ENCODE results near the gene MAPK1.
A peak's percentile ranks its signal among the peaks of the same experiment; 100 is the strongest.
"Not testable (repeated sequence)": the region's sequence is repeated elsewhere in the genome, so short reads cannot be mapped to it uniquely, and the experiment has no call there.

Gene MAPK1

DNA sequence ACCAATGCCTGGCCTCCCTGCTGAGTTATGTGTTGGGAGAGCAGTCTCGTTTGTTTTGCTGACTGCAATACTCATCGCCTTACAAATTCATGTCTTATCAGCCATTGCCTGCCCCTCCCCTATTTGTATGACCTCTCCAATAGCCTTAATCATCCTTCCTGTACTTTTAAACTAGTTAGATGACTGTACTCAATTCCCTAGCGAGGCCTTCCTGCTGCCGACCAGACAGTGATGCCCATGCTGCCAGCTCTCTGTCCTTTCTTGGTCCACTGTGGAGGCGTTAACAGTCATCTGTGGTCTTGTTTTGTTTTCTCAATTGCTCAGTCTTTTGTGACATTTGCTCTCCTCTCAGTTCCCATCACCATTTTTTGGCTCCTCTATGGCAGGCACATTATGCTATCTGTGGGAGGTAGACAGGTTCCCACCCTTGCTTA lies 111.6 kb downstream of the MAPK1 start:
- DNase-seq (ENCODE audit: low read depth in 2 of 2), result no peak

DNA sequence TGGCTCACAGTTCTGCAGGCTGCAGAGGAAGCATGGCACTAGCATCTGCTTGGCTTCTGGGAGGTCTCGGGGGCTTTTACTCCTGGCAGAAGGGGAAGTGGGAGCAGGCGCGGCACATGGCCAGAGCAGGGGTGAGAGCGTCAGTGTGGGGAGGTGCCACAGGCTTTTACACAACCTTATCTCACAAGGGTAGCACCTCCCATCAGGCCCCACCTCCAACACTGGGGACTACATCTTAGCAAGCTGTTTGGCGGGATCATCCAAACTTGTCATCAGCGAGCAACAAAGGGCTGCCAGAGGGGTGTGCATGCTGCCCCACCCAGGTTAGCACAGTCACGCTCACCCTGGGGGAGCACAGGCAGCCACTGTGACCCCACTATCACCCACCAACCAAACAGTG lies 112.9 kb downstream of the MAPK1 start:
- no peak for DNase-seq (ENCODE audit: low read depth in 2 of 2)

GRCh38 chr22:21753374-21754111 lies 113.9 kb downstream of the MAPK1 start:
- no peak for DNase-seq (ENCODE audit: low read depth in 2 of 2)

DNA sequence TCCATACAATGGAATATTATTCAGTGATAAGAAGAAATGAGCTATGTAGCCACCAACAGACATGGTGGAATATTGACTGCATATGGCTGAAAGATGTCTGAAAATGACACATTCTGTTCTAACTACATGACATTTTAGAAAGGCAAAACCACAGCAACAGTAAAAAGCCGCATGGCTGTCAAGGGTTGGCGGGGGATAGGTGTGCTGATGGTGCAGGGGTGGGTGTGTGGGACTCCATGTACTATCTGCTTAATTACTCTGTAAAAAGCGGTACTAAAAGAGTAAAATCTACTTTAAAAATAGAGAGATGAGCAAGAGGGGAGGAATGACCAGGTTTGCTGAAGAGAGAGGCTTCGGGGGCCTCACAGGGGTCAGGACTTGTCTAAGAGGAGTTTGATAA lies 115.2 kb downstream of the MAPK1 start:
- no peak for DNase-seq (ENCODE audit: low read depth in 2 of 2)

DNA sequence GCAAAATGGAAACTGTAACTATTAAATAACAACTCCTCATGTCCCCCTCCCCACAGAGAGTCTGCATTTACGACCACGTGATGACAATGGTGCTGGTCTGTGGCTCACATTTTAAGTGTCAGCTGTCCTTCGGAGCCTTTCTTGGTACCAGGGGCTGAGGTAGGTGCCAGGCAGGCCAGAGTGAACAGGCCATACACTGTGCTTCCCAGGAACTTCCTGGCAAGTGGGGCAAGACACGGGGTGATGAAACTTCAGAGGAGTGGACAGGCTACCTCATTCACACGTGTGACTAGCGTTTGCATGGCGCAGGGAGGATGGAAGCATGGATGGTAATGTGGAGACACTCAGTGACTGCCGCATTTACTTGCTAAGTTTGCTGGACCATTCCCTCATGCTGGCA lies 121.5 kb downstream of the MAPK1 start:
- no peak for DNase-seq (ENCODE audit: low read depth in 2 of 2)

- DNase-seq (ENCODE audit: low read depth in 2 of 2), result not testable (repeated sequence)
Observed at GRCh38 chr22:21744917-21745316, 122.5 kb downstream of the MAPK1 start.

DNA sequence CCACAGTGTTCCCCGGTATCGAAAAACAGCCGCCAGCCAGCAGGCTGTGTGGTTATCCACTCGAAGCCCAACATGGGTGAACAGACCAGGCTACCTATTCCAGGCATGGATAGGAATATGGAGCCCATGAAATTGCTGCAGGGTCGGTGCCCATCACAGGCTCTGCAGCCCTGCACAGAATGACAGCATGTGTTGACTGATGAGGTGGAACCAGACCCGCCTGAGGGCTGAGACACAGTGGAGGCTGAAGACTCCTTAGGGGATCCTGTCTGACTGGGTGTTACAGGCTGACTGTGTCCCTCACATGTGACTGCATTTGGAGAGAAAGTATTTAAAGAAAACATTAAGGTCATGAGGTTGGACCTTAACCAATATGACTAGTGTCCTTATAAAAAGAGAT lies 125.7 kb downstream of the MAPK1 start:
- DNase-seq (ENCODE audit: low read depth in 2 of 2), result no peak

DNA sequence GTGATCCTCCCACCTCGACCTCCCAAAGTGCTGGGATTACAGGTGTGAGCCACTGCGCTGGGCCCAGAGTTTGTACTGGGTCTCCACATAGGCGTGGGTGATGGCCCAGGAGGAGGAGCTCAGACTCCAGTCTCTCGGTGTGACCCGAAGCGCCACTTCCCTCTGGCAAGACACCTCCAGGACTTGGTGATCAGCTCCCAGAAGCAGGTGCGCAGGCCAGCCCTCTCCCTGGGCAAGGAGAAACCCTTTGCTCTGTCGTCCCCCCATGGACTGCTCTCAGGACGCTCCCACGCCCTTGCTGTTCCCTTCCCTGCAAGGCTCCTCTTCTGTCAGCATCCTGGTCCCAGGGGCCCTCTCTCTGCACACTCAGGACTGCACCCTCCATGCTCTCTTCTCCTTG lies 126.4 kb downstream of the MAPK1 start:
- no peak for DNase-seq (ENCODE audit: low read depth in 2 of 2)

DNA sequence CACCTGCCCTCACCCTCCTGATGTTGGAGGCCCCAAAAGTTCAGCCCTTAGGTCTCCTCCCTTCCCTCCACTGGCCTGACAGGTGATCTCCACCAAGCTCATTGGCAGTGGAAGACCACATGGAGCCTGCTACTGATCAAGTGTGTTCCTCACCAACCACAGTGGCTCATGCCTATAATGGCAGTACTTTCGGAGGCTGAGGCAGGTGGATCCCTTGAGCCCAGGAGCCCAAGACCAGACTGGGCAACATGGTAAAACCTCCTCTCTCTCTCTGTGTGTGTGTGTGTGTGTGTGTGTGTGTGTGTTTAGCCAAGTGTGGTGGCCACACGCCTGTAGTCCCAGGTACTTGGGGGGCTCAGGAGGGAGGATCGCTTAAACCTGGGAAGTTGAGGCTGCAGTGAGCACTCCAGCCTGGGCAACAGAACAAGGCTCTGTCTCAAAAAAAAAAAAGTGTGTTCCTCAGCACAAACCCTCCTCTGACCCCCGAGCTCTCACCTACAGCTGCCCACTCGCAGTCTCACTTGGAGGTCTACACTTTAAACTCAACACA lies 127.5 kb downstream of the MAPK1 start:
- DNase-seq (ENCODE audit: low read depth in 2 of 2), result no peak

DNA sequence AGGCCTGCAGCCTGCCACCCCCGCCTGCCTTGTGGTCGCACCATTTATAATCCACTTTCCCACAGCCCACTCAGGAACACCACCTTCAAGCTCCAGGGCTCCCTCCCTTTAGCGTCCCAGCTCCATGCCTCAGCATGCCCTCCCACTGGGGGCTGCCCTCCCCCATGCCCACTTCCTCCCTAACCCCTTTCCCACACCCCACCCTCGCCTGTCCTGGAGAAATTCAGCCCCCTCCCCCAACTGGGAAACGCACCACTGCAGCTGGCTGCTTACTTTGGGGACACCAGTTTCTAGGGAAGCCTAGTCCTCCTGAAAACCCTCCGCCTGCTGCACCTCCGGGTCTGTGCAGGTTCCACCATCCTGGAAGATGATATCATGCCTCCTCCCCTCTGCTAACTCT lies 128.5 kb downstream of the MAPK1 start:
- no peak for DNase-seq (ENCODE audit: low read depth in 2 of 2)

GRCh38 chr22:21738081-21738480 lies 129.4 kb downstream of the MAPK1 start:
- no peak for DNase-seq (ENCODE audit: low read depth in 2 of 2)

GRCh38 chr22:21736948-21737347 lies 130.5 kb downstream of the MAPK1 start:
- DNase-seq (ENCODE audit: low read depth in 2 of 2), result no peak

DNA sequence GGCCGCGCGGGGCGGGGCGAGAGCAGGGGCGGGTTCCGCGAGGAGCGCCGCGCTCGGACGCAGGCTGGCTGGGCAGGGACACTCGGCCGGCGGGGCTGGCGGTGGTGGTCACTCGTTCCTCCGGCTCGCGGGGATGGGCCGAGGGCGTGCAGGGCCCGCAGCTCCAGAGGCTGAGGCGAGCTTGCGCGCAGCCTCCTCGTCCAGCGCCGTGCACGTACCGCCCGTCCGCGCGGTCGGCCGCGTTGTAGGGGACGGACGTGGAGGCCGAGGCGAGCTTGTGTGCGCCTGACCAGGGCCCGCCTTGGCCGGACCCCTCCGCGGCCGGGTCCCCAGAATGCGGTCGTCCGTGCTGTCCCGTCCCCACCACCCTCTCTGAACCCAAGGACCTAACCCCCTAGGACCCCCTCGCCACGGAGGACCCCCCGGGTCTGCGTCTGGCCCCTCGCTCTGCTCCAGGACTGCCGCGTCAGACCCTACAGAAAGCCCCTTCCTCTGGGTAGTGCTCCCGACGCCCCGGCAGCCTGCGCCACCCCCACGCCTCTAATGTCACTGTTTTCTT lies 131.3 kb downstream of the MAPK1 start:
- no peak for DNase-seq (ENCODE audit: low read depth in 2 of 2)

DNA sequence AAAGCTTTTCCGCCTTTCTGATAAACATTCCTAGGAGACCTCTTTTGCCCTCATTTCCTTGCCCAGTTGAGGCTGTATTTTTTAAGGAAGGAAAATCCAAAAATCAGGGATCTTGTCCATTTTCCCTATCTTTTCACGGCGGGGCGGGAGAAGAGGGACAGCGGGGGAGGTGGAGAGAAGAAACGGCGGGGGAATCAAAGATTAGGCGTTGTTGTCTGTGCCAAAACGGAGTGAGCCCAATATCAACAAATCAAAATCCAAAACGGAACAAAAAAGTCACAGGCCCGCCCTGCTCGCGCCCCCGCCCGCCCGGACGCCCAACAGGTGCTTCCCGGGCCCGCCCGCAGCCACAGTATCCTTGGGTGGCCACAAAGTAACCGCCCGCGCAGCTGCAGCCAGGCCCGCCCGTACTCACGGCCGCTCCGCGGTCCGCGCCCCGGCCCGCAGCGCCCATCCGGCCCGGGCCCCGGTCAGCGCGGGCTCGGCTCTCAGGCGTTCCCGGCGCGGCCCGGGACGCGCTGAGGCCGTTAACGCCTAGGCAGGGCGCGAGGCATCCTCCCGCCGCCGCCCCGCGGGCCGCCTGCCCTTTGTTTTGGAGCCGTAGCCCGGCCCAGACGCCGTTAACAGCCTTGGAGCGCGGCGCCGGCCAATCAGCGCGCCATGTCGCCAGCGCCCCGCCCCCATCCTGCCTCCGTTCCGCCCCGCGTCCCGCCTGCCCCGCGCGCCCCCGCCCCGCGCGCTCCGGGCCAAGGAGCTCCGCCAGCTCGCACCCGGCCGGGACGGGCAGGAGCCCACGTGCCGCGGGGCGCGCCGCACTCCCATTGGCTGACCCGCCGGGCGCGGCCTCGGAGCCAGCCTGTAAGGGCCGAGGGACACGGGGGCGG lies 132.0 kb downstream of the MAPK1 start, which contains the start of gene YPEL1:
TSS of gene YPEL1 (minus strand) at position 595 of the 884 bp plus-strand sequence. CDS start 25,050 bp downstream, outside the sequence.
- peak; percentile 91 to 92 for DNase-seq (ENCODE audit: low read depth in 2 of 2)

DNA sequence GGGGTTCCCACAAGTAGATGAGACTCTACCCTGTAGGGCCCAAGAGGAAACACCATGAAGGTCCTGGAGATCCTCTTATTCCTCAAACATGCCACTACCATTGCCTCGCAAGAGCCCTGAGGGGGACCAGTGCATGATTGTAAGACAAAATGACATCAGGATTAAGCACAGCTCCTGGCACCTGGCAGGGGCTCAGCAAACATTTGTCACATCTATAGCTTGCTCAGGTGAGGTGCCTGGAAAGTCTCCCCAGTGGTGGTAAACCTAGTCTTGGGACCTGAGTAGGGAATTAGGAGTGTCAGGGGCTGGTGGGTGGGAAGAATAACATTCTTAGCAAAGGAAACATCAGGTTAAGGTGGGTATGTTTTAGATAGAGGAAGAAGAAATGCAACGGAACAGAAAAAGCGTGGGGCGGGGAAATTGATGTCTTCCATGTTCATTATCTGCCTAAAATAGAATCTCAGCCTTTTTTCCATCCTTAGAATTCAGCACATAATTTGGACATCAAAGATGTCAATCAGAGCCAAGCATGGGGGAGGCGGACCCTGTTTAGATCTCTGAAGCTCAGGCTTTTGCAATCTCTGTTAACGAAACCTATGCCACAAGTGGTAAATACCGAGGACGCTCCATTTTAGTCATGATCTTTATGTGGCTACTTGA lies 132.8 kb downstream of the MAPK1 start:
- no peak for DNase-seq (ENCODE audit: low read depth in 2 of 2)

GRCh38 chr22:21731503-21731902 lies 135.9 kb downstream of the MAPK1 start:
- no peak for DNase-seq (ENCODE audit: low read depth in 2 of 2)

GRCh38 chr22:21730535-21731308 lies 136.7 kb downstream of the MAPK1 start:
- no peak for DNase-seq (ENCODE audit: low read depth in 2 of 2)

- not testable (repeated sequence) for DNase-seq (ENCODE audit: low read depth in 2 of 2)
Observed at GRCh38 chr22:21729184-21729583, 138.3 kb downstream of the MAPK1 start.

GRCh38 chr22:21728270-21728669 lies 139.2 kb downstream of the MAPK1 start:
- DNase-seq (ENCODE audit: low read depth in 2 of 2), result no peak

DNA sequence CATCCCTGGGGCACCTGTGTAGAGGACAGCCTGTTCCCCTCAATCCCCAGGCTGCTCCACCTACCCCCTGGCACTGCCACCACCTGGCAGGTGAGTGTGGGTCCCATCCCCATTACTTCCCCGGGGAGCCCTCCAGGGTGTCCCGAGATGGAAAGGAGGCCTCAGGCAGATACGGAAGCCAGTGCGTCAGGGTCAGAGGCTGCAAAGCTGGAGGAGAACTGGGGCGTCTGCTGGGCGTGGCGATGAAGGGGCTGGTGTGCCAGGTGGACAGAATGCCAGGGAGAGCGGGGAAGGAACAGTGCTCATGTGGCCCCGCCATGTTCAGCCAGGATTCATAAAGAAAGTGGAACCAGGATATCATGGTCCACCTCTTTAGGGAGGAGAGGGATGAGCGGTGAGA lies 139.7 kb downstream of the MAPK1 start:
- no peak for DNase-seq (ENCODE audit: low read depth in 2 of 2)

DNA sequence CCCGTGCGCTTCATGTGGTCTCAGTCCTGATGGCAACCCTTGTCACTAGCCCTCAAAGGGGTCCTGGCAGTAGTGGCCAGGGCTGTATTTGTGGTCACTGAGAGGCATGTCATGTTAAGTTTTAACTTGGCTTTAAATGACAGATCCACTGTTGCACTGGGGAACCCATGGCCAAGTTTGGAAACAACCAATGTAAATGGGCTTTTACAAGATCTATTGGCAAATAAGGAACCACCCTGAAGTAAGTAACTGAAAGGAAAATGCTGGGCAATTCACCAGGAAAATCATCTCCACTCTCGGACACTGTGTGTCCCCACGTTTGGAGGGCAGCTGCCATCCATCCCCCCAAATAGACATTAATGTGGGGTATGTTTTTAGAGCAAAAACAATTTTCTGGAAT lies 140.3 kb downstream of the MAPK1 start:
- DNase-seq (ENCODE audit: low read depth in 2 of 2), result no peak
